ENCODE measurements around the gene CPB2.

CPB2 gene

DNA sequence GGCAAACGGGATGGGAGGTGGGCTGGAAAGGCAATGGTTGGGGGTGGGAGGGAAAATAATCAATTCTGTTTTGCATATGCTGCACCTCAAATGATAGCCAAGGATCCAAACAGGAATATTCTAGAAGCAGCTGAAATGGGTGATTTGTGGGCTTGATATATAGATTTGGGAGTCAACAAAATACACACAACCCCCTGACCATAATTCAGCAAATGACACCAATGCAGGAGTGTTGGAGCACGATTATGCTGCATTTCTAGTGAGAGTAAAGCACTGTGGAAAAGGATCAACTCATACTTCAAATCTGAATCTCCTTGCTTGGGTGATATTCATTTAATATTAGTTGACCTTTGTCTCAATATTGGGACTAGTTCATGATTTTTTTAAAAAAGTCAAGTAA, 41.1 kb upstream of the CPB2 start:
- 0 out of 2 replicates have a peak, but pooled peaks cover 5% of the 10 kb centered on the region for H4K20me1 ChIP-seq (ENCODE audit: insufficient read depth, low read length)
- no peaks in the 10 kb centered on the region for H3K9me3 ChIP-seq (ENCODE audit: insufficient read depth, low read length, severe bottlenecking)
- no peaks in the 10 kb centered on the region for H3K4me1 ChIP-seq (ENCODE audit: insufficient read depth, low read length)
- H2AFZ ChIP-seq (ENCODE audit: low read depth, low read length) = no peak overlapping the region
- ATAC-seq (ENCODE audit: insufficient read depth, low read depth) (no peak), DNase-seq (no peak)
- peaks cover 6% of the 10 kb centered on the region; the same call in 1 of the 2 replicates for H3K79me2 ChIP-seq (ENCODE audit: insufficient read depth, low read length)
- no peak overlapping the region for H3K4me2 ChIP-seq (ENCODE audit: insufficient read depth, low read length)
- H3K27me3 ChIP-seq (ENCODE audit: insufficient read depth, low read length, poor library complexity) = no peaks in the 10 kb centered on the region
- H3K4me3 ChIP-seq (ENCODE audit: low read depth in 1 of 2, low read length in 2 of 2) = no peak overlapping the region
- H3K36me3 ChIP-seq (ENCODE audit: insufficient read depth, low read length) = peaks cover 94% of the 10 kb centered on the region
- no peak for TF ChIP-seq EZH2 (IDR thresholded peaks at IDR 0.05; ENCODE audit: borderline replicate concordance, low read depth, low read length, severe bottlenecking)
- TF ChIP-seq, protein P1, sequence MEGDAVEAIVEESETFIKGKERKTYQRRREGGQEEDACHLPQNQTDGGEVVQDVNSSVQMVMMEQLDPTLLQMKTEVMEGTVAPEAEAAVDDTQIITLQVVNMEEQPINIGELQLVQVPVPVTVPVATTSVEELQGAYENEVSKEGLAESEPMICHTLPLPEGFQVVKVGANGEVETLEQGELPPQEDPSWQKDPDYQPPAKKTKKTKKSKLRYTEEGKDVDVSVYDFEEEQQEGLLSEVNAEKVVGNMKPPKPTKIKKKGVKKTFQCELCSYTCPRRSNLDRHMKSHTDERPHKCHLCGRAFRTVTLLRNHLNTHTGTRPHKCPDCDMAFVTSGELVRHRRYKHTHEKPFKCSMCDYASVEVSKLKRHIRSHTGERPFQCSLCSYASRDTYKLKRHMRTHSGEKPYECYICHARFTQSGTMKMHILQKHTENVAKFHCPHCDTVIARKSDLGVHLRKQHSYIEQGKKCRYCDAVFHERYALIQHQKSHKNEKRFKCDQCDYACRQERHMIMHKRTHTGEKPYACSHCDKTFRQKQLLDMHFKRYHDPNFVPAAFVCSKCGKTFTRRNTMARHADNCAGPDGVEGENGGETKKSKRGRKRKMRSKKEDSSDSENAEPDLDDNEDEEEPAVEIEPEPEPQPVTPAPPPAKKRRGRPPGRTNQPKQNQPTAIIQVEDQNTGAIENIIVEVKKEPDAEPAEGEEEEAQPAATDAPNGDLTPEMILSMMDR (IDR thresholded peaks at IDR 0.05; ENCODE audit: borderline replicate concordance, extremely low read depth, low read length, poor library complexity, severe bottlenecking) = no peak
- H3K9ac ChIP-seq (ENCODE audit: low read depth, low read length) = no peak overlapping the region
- H3K27ac ChIP-seq (ENCODE audit: low read length) = no peak overlapping the region

DNA sequence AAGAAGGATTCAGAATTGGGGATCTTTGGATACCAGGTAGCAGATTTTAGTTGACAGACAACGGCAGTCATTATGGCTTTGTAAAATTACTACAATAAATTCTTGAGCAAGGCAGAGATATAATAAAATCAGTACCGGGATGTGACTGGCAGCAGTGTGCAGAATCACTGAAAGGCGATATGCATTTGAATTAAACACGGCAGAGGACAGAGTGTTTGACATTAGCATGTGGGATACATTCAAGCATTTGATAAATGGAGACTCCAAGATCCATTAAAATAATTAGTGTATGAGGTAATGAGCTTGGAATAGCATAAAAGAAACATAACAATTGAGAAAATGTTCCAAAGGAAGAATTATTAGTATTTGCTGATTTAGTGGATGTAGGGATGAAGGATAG, 40.3 kb upstream of the CPB2 start:
- H3K4me1 ChIP-seq (ENCODE audit: insufficient read depth, low read length) = no peaks in the 10 kb centered on the region
- H3K9ac ChIP-seq (ENCODE audit: low read depth, low read length) = no peak overlapping the region
- peaks cover 6% of the 10 kb centered on the region; the same call in 1 of the 2 replicates for H3K79me2 ChIP-seq (ENCODE audit: insufficient read depth, low read length)
- H2AFZ ChIP-seq (ENCODE audit: low read depth, low read length) = no peak overlapping the region
- H3K4me2 ChIP-seq (ENCODE audit: insufficient read depth, low read length) = no peak overlapping the region
- H3K27me3 ChIP-seq (ENCODE audit: insufficient read depth, low read length, poor library complexity) = no peaks in the 10 kb centered on the region
- H4K20me1 ChIP-seq (ENCODE audit: insufficient read depth, low read length) = 0 out of 2 replicates have a peak, but pooled peaks cover 5% of the 10 kb centered on the region
- no peak overlapping the region for H3K4me3 ChIP-seq (ENCODE audit: low read depth in 1 of 2, low read length in 2 of 2)
- no peak for TF ChIP-seq EZH2 (IDR thresholded peaks at IDR 0.05; ENCODE audit: borderline replicate concordance, low read depth, low read length, severe bottlenecking)
- TF ChIP-seq, protein P1 (IDR thresholded peaks at IDR 0.05; ENCODE audit: borderline replicate concordance, extremely low read depth, low read length, poor library complexity, severe bottlenecking) = no peak
- no peak for ATAC-seq (ENCODE audit: insufficient read depth, low read depth)
- H3K9me3 ChIP-seq (ENCODE audit: insufficient read depth, low read length, severe bottlenecking) = no peaks in the 10 kb centered on the region
- no peak overlapping the region for H3K27ac ChIP-seq (ENCODE audit: low read length)
- no peak for DNase-seq
- peaks cover 94% of the 10 kb centered on the region for H3K36me3 ChIP-seq (ENCODE audit: insufficient read depth, low read length)

DNA sequence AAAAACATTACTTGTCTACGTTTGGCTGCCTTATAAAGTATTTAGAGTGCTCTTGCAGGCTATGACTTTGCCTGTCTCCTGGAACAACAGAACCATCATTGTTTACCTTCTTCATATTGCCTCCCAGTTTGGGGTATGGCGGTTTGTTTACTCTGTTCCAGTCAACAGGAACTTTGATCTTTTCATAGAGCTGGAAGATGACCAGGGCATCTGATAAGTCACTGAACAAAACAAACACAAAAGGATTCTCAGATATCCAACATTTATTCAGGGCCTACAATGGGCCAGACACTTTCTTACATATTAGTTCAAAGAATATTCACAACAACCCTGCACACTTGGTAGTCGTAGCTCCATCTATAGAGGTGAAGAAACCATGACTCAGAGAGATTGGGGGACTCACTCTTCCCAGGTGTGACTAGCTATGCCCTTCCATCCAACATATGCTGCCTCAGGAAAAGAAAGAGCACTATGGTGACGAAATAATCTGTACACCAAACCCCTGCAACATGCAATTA, 38.4 kb upstream of the CPB2 start:
- Histone ChIP-seq H3K9me3 (ENCODE audit: insufficient read depth, low read length, severe bottlenecking) (no peaks in the 10 kb centered on the region), H4K20me1 (ENCODE audit: insufficient read depth, low read length) (0 out of 2 replicates have a peak, but pooled peaks cover 5% of the 10 kb centered on the region), H3K9ac (ENCODE audit: low read depth, low read length) (no peak overlapping the region), H3K36me3 (ENCODE audit: insufficient read depth, low read length) (peaks cover 95% of the 10 kb centered on the region), H3K27ac (ENCODE audit: low read length) (no peak overlapping the region), H3K79me2 (ENCODE audit: insufficient read depth, low read length) (peaks cover 10% of the 10 kb centered on the region; the same call in 1 of the 2 replicates), H2AFZ (ENCODE audit: low read depth, low read length) (no peak overlapping the region), H3K4me2 (ENCODE audit: insufficient read depth, low read length) (no peak overlapping the region), H3K27me3 (ENCODE audit: insufficient read depth, low read length, poor library complexity) (no peaks in the 10 kb centered on the region), H3K4me3 (ENCODE audit: low read depth in 1 of 2, low read length in 2 of 2) (no peak overlapping the region), H3K4me1 (ENCODE audit: insufficient read depth, low read length) (no peaks in the 10 kb centered on the region)
- DNase-seq = no peak
- no peak for TF ChIP-seq EZH2 (IDR thresholded peaks at IDR 0.05; ENCODE audit: borderline replicate concordance, low read depth, low read length, severe bottlenecking)
- TF ChIP-seq, protein P1 (IDR thresholded peaks at IDR 0.05; ENCODE audit: borderline replicate concordance, extremely low read depth, low read length, poor library complexity, severe bottlenecking) = no peak
- ATAC-seq (ENCODE audit: insufficient read depth, low read depth) = 0 out of 3 replicates have a peak, but pooled peaks have one; percentile 27

Data from DND-41 (cell line).